Peyer's patch (tissue), 4 donors: ENCODE results near the gene MYMX. TPM values are rescaled to one million over a fixed set of nuclear protein-coding genes. Genes with fewer than 3 reads are reported as not detected.
"Not testable (repeated sequence)": the region's sequence is repeated elsewhere in the genome, so short reads cannot be mapped to it uniquely, and the experiment has no call there.

Experiments used
- DNase-seq, 3 donors: peaks; one replicate each; pipeline ENCODE4 v3.0.0-alpha.2; 2017 to 2019
- H3K27ac ChIP-seq, 4 donors: fragments of 200-600 bp; sonication (generic); one replicate each; pipeline ENCODE4 v1.5.1; 2016 to 2019
- H3K27me3 ChIP-seq, 2 donors: fragments of 200-600 bp; sonication (generic); one replicate each; pipeline ENCODE4 v1.5.1; 2019
- H3K36me3 ChIP-seq, 3 donors: fragments of 200-600 bp; sonication (generic); one replicate each; pipeline ENCODE4 v1.5.1; 2016 to 2019
- H3K4me1 ChIP-seq, 4 donors: fragments of 200-600 bp; sonication (generic); one replicate each; pipeline ENCODE4 v1.5.1; 2016 to 2019
- H3K4me3 ChIP-seq, 4 donors: fragments of 200-600 bp; sonication (generic); 1 replicate in 3 of 4; 2 replicates in 1 of 4; pipeline ENCODE4 v1.5.1; 2016 to 2019; ENCODE audit warnings: mild to moderate bottlenecking in 1 of 4
- H3K9me3 ChIP-seq, 4 donors: fragments of 200-600 bp; sonication (generic); one replicate each; pipeline ENCODE4 v1.5.1; 2016 to 2019; ENCODE audit warnings: mild to moderate bottlenecking in 1 of 4
- POLR2A ChIP-seq, 2 donors: fragments of 450-650 bp; IDR thresholded peaks; one replicate each; pipeline ENCODE4 v1.5.1; 2017; ENCODE audit warnings: antibody characterized with exemption in 2 of 2, mild to moderate bottlenecking in 2 of 2, moderate library complexity in 2 of 2
- total RNA-seq, 4 donors: library from RNA; depleted of rRNA; stranded (reverse); fragments of >200 nt; gene quantifications; one replicate each; pipeline ENCODE4 v1.1.0, GENCODE V29; 2016
- TF ChIP-seq, protein P1 (sequence below), 6 experiments: fragments of 450-650 bp in 4 of 6; fragments of 200-600 bp in 2 of 6; sonication (generic) in 1 of 6; IDR thresholded peaks; one replicate each; pipeline ENCODE4 v1.5.1; 2017 to 2019; ENCODE audit warnings: antibody characterized with exemption in 6 of 6, mild to moderate bottlenecking in 3 of 6, moderate library complexity in 1 of 6

Gene MYMX
- total RNA-seq, 4 donors from 2014 or later = not detected

DNA sequence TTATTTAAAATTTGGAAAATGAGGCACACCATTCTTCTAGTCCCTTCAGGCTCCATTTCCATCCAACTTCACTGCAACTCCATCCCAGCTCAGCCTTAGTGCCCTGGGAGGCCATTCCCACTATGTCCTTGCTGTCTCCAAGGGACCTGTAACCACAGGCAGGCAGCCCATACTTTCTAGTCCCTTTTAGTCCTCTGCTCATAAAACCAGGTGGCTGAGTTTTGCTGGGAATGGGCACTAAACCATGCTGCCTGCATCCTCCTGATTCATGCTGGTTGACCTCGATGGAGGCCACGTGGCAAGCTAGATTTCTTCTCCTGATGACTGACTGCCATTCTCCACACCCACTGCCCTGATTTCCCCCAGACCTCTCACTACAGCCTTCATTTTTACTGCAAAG, 27.5 kb upstream of the MYMX start:
- H3K4me1 ChIP-seq = no peaks in the 10 kb centered on the region
- TF ChIP-seq POLR2A (IDR thresholded peaks at IDR 0.05) = no peak
- TF ChIP-seq, protein P1, sequence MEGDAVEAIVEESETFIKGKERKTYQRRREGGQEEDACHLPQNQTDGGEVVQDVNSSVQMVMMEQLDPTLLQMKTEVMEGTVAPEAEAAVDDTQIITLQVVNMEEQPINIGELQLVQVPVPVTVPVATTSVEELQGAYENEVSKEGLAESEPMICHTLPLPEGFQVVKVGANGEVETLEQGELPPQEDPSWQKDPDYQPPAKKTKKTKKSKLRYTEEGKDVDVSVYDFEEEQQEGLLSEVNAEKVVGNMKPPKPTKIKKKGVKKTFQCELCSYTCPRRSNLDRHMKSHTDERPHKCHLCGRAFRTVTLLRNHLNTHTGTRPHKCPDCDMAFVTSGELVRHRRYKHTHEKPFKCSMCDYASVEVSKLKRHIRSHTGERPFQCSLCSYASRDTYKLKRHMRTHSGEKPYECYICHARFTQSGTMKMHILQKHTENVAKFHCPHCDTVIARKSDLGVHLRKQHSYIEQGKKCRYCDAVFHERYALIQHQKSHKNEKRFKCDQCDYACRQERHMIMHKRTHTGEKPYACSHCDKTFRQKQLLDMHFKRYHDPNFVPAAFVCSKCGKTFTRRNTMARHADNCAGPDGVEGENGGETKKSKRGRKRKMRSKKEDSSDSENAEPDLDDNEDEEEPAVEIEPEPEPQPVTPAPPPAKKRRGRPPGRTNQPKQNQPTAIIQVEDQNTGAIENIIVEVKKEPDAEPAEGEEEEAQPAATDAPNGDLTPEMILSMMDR (IDR thresholded peaks at IDR 0.05) = no peak
- H3K27ac ChIP-seq = no peak overlapping the region

DNA sequence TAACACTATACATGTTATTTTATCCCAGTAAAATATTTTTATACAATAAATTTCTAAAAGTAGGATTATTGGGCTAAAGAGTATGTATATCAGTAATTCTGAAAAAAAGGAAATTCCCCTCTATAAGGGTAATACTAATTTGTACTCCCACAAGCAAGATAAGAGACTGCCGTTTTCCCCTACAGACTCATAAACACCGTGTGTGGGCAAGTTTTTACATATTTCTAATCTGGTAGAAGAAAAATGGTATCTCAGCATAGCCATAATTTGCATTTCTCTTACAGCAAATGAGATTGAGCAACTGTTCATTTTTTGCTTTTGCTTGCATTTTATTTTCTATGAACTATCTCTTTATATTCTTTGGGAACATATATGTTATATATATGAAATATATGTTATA, 26.0 kb upstream of the MYMX start:
- Histone ChIP-seq H3K9me3 (no peaks in the 10 kb centered on the region), H3K4me1 (no peaks in the 10 kb centered on the region), H3K4me3 (no peak overlapping the region), H3K36me3 (no peaks in the 10 kb centered on the region), H3K27me3 (no peaks in the 10 kb centered on the region), H3K27ac (no peak overlapping the region)
- TF ChIP-seq, protein P1 (IDR thresholded peaks at IDR 0.05) = no peak
- TF ChIP-seq POLR2A (IDR thresholded peaks at IDR 0.05) = no peak
- no peak for DNase-seq

More for the DNA sequence above, 27.5 kb upstream of the MYMX start:
- no peaks in the 10 kb centered on the region for H3K36me3 ChIP-seq
- H3K4me3 ChIP-seq = no peak overlapping the region
- no peaks in the 10 kb centered on the region for H3K9me3 ChIP-seq
- H3K27me3 ChIP-seq = no peaks in the 10 kb centered on the region
- no peak for DNase-seq

DNA sequence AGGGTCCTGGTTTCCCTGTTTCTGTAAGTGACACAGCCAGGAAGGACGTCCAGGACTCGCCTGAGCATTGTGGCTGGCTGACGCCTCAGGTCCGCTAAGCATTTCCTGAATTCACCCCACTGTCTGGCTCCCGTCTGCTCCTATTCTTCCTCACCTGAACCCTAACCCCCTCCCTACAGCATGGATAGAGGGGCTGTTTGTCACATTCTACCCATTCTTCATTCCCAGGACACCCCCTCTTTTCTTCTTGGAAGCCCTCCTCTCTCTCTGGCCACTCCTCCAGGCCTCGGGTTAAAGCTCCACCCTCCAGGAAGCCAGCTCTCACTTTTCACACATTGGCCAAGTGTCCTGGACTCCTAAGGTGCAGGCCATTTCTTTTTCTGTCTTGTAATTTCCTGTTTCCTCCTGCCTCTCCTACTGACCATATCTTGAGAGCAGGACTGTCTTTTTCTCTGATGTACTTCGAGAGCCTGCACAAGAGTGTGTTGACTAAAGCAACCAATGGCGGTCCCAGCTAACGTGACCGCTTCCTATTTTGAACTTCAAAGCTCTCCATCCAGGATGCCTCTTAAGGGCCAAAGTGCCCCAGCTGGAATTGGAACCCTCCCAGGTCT, 24.2 kb upstream of the MYMX start:
- no peaks in the 10 kb centered on the region for H3K4me1 ChIP-seq
- DNase-seq = no peak
- no peaks in the 10 kb centered on the region for H3K27me3 ChIP-seq
- no peaks in the 10 kb centered on the region for H3K9me3 ChIP-seq
- H3K36me3 ChIP-seq = no peaks in the 10 kb centered on the region
- no peak for TF ChIP-seq POLR2A (IDR thresholded peaks at IDR 0.05)
- TF ChIP-seq, protein P1 (IDR thresholded peaks at IDR 0.05) = no peak
- no peak overlapping the region for H3K27ac ChIP-seq
- no peak overlapping the region for H3K4me3 ChIP-seq

DNA sequence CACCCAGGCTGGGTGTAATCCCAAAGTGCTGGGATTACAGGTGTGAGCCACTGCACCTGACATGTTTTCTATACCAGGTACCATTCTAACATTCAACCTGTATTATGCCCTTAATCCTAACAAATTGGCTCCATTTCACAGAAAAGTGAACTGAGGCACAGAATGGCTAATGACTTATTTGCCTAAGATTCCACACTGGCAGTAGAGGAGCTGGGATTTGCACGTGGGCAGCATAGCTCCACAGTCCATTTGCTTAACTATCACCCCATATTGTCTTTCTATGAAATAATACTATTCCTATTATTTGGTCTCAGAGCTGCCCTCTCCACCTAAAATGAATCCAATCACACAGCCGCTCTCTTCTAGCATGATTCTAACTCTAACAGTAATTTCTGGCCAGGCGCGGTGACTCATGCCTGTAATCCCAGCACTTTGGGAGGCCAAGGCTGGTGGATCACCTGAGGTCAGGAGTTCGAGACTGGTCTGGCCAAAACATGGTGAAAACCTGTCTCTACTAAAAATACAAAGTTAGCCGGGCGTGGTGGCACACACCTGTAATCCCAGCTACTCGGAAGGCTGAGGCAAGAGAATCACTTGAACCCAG, 23.3 kb upstream of the MYMX start:
- no peaks in the 10 kb centered on the region for H3K27me3 ChIP-seq
- no peaks in the 10 kb centered on the region for H3K9me3 ChIP-seq
- H3K4me3 ChIP-seq = no peak overlapping the region
- H3K27ac ChIP-seq = no peak overlapping the region
- no peak for DNase-seq
- no peaks in the 10 kb centered on the region for H3K4me1 ChIP-seq
- no peaks in the 10 kb centered on the region for H3K36me3 ChIP-seq
- TF ChIP-seq, protein P1 (IDR thresholded peaks at IDR 0.05) = no peak
- TF ChIP-seq POLR2A (IDR thresholded peaks at IDR 0.05) = no peak

DNA sequence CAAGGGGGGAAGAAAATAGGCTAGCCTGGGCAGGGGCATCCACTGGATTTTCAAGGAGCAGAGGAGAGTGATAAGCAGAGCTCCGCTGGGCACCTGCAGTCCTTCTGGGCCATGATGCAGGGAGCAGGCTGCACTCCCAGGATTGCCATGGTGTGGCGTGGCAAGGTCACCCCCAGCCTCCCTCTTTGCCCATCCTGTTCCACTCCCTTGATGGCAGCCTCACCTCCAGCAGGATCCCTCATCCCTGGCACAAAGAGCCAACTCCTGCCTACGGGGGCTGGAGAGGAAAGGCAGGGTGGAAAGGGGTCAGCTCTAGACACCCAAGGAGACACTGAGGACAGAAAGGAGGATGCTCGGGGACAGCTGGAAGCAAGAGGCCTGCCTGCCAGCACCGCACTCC, 22.4 kb upstream of the MYMX start:
- H3K9me3 ChIP-seq = no peaks in the 10 kb centered on the region
- H3K36me3 ChIP-seq = no peaks in the 10 kb centered on the region
- no peak for TF ChIP-seq POLR2A (IDR thresholded peaks at IDR 0.05)
- TF ChIP-seq, protein P1 (IDR thresholded peaks at IDR 0.05) = no peak

DNA sequence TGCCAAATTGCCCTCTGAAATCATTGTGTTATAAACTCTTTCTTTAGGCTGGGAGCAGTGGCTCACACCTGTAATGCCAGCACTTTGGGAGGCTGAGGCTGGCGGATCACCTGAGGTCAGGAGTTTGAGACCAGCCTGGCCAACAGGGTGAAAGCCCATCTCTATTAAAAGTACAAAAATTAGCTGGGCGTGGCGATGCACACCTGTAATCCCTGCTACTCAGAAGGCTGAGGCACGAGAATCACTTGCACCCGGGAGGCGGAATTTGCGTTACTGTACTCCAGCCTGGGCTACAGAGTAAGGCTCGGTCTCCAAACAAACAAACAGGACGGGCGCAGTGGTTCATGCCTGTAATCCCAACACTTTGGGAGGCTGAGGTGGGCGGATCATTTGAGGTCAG, 20.4 kb upstream of the MYMX start:
- not testable (repeated sequence) for H3K4me1 ChIP-seq, H3K27me3 ChIP-seq, DNase-seq, H3K27ac ChIP-seq, H3K36me3 ChIP-seq, H3K9me3 ChIP-seq, H3K4me3 ChIP-seq

More for the DNA sequence above, 22.4 kb upstream of the MYMX start:
- no peak for DNase-seq
- no peak overlapping the region for H3K27ac ChIP-seq
- H3K27me3 ChIP-seq = no peaks in the 10 kb centered on the region
- no peak overlapping the region for H3K4me3 ChIP-seq
- H3K4me1 ChIP-seq = no peaks in the 10 kb centered on the region
